ENCODE measurements around the gene TMEM255A.

The TMEM255A gene

GRCh38 chrX:120332394-120332793 lies 21.1 kb upstream of the TMEM255A start:
- no peak overlapping the region for H3K4me3 ChIP-seq (ENCODE audit: insufficient read depth, low read length, poor library complexity, severe bottlenecking)
- no peaks in the 10 kb centered on the region for H3K9me3 ChIP-seq (ENCODE audit: insufficient read depth, low read length)
- no peaks in the 10 kb centered on the region for H3K79me2 ChIP-seq (ENCODE audit: insufficient read depth, low read length)
- no peaks in the 10 kb centered on the region for H3K27me3 ChIP-seq (ENCODE audit: low read length)
- H3K4me2 ChIP-seq (ENCODE audit: low read depth, low read length, poor library complexity, severe bottlenecking), result no peak overlapping the region
- H3K27ac ChIP-seq (ENCODE audit: low read depth, low read length), result no peak overlapping the region
- H3K36me3 ChIP-seq (ENCODE audit: low read length), result no peaks in the 10 kb centered on the region
- H3K9ac ChIP-seq (ENCODE audit: low read length), result no peak overlapping the region
- H4K20me1 ChIP-seq (ENCODE audit: low read depth, low read length), result no peaks in the 10 kb centered on the region
- no peak overlapping the region for H2AFZ ChIP-seq (ENCODE audit: low read depth, low read length, severe bottlenecking)
- TF ChIP-seq, protein P1, sequence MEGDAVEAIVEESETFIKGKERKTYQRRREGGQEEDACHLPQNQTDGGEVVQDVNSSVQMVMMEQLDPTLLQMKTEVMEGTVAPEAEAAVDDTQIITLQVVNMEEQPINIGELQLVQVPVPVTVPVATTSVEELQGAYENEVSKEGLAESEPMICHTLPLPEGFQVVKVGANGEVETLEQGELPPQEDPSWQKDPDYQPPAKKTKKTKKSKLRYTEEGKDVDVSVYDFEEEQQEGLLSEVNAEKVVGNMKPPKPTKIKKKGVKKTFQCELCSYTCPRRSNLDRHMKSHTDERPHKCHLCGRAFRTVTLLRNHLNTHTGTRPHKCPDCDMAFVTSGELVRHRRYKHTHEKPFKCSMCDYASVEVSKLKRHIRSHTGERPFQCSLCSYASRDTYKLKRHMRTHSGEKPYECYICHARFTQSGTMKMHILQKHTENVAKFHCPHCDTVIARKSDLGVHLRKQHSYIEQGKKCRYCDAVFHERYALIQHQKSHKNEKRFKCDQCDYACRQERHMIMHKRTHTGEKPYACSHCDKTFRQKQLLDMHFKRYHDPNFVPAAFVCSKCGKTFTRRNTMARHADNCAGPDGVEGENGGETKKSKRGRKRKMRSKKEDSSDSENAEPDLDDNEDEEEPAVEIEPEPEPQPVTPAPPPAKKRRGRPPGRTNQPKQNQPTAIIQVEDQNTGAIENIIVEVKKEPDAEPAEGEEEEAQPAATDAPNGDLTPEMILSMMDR (IDR thresholded peaks at IDR 0.05; ENCODE audit: insufficient read depth, low read length, poor library complexity, severe bottlenecking), result no peak
- no peak for TF ChIP-seq EZH2phosphoT487 (conservative IDR thresholded peaks at IDR 0.05; ENCODE audit: low read length)
- no peaks in the 10 kb centered on the region for H3K9me2 ChIP-seq (replicated peaks; ENCODE audit: insufficient read depth, low read length)
- H3F3A ChIP-seq (ENCODE audit: insufficient read depth), result no peaks in the 10 kb centered on the region

GRCh38 chrX:120331116-120331515 lies 19.9 kb upstream of the TMEM255A start:
- Histone ChIP-seq H3K27ac (ENCODE audit: low read depth, low read length) (no peak overlapping the region), H3K4me3 (ENCODE audit: insufficient read depth, low read length, poor library complexity, severe bottlenecking) (no peak overlapping the region), H4K20me1 (ENCODE audit: low read depth, low read length) (no peaks in the 10 kb centered on the region), H3F3A (ENCODE audit: insufficient read depth) (no peaks in the 10 kb centered on the region), H3K36me3 (ENCODE audit: low read length) (no peaks in the 10 kb centered on the region), H3K9me3 (ENCODE audit: insufficient read depth, low read length) (no peaks in the 10 kb centered on the region), H3K4me2 (ENCODE audit: low read depth, low read length, poor library complexity, severe bottlenecking) (no peak overlapping the region), H3K9ac (ENCODE audit: low read length) (no peak overlapping the region), H3K79me2 (ENCODE audit: insufficient read depth, low read length) (no peaks in the 10 kb centered on the region), H2AFZ (ENCODE audit: low read depth, low read length, severe bottlenecking) (no peak overlapping the region), H3K9me2 (replicated peaks; ENCODE audit: insufficient read depth, low read length) (no peaks in the 10 kb centered on the region), H3K27me3 (ENCODE audit: low read length) (no peaks in the 10 kb centered on the region)
- TF ChIP-seq EZH2phosphoT487 (conservative IDR thresholded peaks at IDR 0.05; ENCODE audit: low read length), result no peak
- TF ChIP-seq, protein P1 (IDR thresholded peaks at IDR 0.05; ENCODE audit: insufficient read depth, low read length, poor library complexity, severe bottlenecking), result no peak

DNA sequence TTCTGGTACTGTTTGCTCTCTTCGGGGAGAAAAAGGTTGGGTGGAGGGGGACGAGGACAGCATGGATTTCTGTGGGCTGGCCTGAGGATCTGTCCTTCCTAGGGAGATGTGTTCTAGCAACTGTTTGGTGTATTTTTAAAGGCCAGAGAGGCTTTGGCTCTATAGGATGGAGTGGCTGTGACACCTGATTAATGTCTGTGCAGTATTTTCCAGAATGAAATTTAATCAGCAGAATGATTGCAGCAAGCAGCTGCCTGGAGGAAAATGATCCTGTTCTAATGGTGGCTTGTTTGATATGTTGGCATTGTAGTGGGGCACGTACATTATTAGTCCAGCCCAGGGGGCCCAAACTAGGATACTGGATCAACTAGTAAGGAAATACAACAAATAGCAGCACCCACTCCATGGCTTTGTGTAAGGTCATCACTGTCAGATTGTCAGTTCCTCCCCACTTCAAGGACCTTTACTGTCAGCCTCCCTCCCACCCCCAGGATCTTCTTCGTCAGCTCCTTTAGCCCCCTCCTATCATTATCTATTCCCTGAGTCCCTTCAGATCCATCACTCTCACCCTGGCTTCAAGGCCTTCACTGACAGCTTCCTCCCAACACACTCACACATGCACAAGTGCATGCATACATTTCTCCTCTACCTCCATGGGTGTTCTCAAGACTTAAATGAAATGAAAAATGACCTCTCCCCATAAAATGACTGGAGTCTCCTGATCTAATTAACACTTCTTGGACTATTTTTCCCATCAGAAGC lies 10.4 kb upstream of the TMEM255A start:
- H3K79me2 ChIP-seq (ENCODE audit: insufficient read depth, low read length), result no peaks in the 10 kb centered on the region
- TF ChIP-seq, protein P1 (IDR thresholded peaks at IDR 0.05; ENCODE audit: insufficient read depth, low read length, poor library complexity, severe bottlenecking), result no peak
- TF ChIP-seq EZH2phosphoT487 (conservative IDR thresholded peaks at IDR 0.05; ENCODE audit: low read length), result no peak
- H3K4me2 ChIP-seq (ENCODE audit: low read depth, low read length, poor library complexity, severe bottlenecking), result no peak overlapping the region
- H3K27ac ChIP-seq (ENCODE audit: low read depth, low read length), result no peak overlapping the region
- no peaks in the 10 kb centered on the region for H3K9me3 ChIP-seq (ENCODE audit: insufficient read depth, low read length)
- H3K36me3 ChIP-seq (ENCODE audit: low read length), result no peaks in the 10 kb centered on the region
- H3K9me2 ChIP-seq (replicated peaks; ENCODE audit: insufficient read depth, low read length), result no peaks in the 10 kb centered on the region
- no peak overlapping the region for H3K4me3 ChIP-seq (ENCODE audit: insufficient read depth, low read length, poor library complexity, severe bottlenecking)
- no peaks in the 10 kb centered on the region for H3K27me3 ChIP-seq (ENCODE audit: low read length)
- no peaks in the 10 kb centered on the region for H3F3A ChIP-seq (ENCODE audit: insufficient read depth)
- H4K20me1 ChIP-seq (ENCODE audit: low read depth, low read length), result no peaks in the 10 kb centered on the region
- H3K9ac ChIP-seq (ENCODE audit: low read length), result no peak overlapping the region
- H2AFZ ChIP-seq (ENCODE audit: low read depth, low read length, severe bottlenecking), result no peak overlapping the region

Data from SU-DHL-6 (cell line).